Activated CD4-positive, alpha-beta T cell treated with anti-CD3 and anti-CD28 coated beads, Interleukin-2, amount 50 U/mL, for 4 hours (primary cell): ENCODE measurements around the gene POU6F2.
"Not testable (repeated sequence)": the region's sequence is repeated elsewhere in the genome, so short reads cannot be mapped to it uniquely, and the experiment has no call there.

Experiments
- DNase-seq, 2 experiments: peaks; one replicate each; pipeline ENCODE4 v3.0.0-alpha.2; 2020

POU6F2 gene

GRCh38 chr7:39194388-39194787 lies 216.7 kb downstream of the POU6F2 start:
- DNase-seq: not testable (repeated sequence)

DNA sequence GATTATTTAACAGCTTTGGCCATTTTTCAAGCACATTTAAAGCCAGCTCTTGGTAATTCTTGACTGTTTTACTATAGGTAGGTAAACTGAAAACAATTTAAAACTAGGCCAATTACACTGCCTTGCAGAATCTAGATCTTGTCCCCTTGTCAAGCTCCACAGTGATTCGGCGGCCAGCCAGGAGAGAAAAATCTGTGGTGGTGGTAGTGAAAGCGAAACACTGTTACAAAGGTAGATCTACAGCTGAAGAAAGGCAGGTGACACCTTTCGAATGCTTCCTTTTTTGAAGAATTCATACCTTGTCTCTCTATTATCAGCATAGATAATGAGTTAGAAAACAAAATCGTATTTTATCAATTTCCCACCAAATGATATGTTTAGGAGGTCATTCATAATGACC lies 218.3 kb downstream of the POU6F2 start:
- no peak for DNase-seq

DNA sequence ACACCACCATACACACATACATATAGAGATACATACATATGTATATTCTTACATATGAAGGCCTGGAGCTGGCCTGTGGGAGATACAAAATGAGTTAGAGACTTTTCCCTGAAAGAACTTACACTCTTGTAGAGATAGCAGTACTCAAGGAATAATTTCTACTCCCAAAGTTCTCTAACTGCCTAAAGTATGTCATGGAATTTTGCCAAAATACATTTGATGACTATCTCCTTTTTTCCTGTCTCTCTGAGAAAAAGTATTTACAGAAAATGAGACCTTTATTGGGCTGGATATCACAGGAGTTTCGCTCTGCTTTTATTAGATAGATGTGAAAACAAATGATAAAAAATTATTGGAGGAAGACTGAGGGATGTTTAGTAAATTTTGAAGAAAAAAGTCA lies 220.1 kb downstream of the POU6F2 start:
- no peak for DNase-seq

GRCh38 chr7:39198556-39198955 lies 220.8 kb downstream of the POU6F2 start:
- DNase-seq: no peak

- DNase-seq: no peak
These were observed 221.3 kb downstream of the POU6F2 start for GRCh38 chr7:39199006-39199405.

DNA sequence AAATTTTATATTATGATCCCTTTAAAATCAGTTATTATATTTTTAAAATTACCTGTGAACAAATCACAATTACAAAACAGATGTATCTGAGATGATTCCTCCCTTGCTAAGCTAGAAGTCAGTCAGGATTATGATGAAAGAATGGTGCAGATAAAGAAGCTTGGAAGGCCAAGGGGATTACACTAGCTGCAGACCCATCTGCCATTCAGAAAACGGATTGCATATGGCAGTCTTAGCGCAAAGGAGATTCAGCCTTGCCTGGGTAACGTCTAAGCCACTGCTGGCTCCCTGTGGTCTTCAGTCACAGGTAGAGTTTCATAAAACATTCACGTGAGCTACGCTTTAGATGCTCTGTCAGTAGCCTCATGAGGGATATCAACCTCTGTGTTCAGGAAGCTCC lies 222.2 kb downstream of the POU6F2 start:
- DNase-seq: no peak

DNA sequence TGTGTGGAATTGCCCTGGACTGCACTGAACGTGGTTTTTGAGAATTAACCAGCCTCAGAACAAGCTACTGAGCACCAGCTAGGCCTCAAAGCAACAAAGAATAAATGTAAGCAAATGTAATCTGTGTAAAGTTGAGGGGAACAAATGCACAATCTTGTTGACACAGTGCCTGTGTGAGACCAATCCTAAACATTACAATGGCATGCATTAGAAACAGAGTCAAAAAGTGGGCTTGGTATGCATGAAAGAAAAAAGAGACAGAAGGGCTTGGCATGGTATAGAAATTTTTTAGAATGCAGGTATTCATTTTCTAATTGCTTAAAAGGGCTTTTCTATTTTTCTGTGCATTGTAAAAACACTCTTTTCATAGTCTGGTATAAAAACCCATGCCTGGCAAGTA lies 224.3 kb downstream of the POU6F2 start:
- no peak for DNase-seq

DNA sequence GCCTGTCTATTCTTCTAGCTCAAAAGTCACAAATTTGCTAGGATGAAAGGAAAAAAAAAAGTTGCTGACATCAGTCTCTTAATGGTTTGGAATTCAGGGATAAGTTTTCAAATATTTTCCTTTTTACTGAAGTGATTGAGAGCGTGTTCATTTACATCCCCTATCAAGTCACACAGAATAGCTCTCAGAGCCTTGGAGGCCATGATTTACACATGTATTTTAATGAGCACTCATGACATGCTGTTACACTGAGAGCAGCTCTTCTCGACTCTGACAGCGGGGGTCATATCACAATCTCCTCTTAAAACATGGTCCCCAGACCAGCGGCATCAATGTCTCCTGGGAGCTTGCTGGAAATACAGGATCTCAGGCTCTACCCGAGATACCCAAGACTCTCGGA lies 232.7 kb downstream of the POU6F2 start:
- no peak for DNase-seq

DNA sequence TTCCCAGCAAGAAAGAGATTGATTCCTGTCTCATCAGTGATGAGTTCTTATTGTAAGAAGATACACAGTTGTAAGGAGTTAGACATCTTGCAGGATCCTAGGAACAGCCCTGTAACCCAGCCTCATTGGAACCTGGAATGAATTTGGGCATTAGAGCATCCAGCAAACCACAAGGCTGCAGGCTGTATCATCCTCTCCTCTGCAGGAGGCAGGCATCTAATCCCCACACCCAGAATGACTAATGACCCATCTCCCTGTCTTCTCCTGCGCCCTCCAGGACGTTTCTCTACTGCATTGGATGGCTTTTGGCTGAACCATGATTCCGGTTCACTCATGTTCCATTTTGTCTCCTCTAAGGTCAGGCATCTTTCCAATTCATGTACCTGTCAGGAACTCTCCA lies 233.9 kb downstream of the POU6F2 start:
- DNase-seq: no peak

GRCh38 chr7:39212876-39213275 lies 235.2 kb downstream of the POU6F2 start:
- DNase-seq: no peak

GRCh38 chr7:39217783-39218182 lies 240.1 kb downstream of the POU6F2 start:
- no peak for DNase-seq

GRCh38 chr7:39219869-39220268 lies 242.2 kb downstream of the POU6F2 start:
- no peak for DNase-seq

DNA sequence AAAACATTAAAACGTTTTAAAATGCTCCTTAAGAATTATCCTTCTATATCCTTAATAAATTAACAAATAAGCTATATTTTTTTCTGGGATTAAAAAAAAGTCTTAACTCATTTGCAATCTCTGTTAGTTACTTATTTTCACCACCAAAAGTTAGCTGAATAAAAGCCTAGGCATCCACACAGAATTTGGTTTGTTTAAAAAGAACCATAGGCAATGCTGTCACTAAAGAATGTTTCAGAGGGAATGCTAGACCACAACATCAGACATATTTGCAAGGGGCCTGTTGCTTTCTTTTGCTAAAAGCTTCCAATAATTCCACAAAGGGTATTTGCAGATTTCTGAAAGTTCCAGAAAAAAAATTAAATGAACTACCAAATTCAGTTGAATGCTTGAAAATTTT lies 244.2 kb downstream of the POU6F2 start:
- no peak for DNase-seq

DNA sequence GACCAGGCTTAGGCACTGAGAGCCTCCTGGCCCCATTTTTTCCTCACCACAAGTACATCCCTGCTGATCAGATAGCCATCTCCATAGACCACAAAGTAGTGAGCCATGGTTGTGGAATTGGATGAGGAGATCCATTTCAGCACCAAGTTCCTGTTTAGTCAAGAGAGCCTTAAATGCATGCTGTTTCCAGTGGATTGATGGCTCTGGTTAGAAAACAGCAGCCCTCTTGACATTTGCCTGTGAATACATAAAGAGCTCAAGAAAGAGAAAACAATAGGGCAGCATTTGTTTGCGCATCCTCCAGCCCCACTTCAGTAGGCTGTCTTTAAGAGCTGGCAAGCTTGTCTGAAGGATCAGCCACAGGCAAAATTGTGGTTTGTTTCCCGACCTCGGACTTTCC lies 251.2 kb downstream of the POU6F2 start:
- DNase-seq: no peak

- DNase-seq: no peak
These were observed 256.3 kb downstream of the POU6F2 start for GRCh38 chr7:39233851-39234529.

- no peak for DNase-seq
These were observed 260.6 kb downstream of the POU6F2 start for GRCh38 chr7:39238234-39238869.

DNA sequence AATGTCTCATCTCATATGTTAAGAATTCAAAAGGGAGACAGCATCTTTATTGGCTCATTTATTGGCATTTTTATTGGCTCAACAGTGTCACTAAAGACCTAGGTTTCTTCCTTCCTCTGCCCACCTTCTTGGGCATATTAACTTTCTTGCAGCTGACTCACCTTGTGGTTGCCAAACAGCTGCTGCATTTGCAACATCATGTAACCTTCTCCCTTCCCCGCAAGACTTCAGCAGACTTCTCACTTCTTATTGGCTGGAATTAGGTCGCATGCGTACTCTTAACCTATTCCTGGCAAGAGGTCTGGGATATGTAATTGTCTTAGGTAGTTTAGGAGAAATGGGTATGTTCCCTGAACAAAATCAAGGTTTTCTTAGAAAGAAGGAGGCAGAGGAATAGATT lies 263.2 kb downstream of the POU6F2 start:
- DNase-seq: no peak

- DNase-seq: no peak
These were observed 269.9 kb downstream of the POU6F2 start for GRCh38 chr7:39247576-39247975.

DNA sequence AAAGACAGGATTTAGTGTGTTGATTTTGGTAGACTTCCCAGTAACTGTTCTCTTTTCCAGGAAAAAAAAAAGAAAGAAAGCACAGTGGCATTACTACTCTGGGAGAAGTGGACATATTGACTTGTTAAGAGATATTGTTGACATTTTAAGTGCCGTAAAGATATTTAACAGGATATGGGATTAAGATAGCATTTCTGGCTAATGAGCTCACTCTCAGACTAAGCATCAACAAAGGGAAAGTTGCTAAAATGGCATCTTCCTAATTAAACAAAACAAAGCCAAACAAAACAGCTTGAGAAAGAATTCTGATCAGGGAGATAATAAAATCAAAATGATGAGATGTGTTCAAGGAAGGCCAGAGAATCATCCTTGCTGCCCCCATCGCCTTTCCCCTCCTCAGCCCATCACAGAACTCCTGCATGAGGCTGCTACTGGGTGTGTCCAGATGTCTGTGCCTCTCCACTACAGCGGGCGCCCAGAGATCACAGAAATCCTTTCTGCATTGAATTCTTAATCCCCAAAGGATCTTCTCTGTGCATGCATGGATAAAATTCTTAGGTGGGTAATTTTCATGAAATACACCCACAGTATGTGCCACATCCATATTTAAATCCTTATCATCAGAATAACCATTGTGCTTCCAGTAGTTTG lies 270.5 kb downstream of the POU6F2 start:
- DNase-seq: no peak

DNA sequence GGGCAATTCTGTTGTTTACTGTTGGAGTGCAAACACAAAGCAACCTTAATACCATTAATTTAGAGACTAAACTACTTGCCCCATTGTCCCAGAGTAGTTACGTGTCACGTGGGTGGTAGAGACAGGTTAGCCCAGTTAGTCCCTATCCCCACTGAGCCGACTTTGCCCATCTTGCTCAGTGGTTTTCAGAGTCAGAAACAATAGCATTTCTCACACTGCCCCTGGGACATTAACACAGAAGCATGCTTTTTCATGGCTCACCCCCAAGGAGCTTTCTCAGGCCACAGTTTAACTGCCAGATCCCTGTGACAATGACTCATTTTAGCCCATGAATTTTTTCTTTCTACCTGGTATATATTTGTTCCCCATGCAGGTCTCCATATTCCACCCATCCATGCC lies 271.0 kb downstream of the POU6F2 start:
- no peak for DNase-seq

GRCh38 chr7:39249635-39250152 lies 272.0 kb downstream of the POU6F2 start:
- DNase-seq: no peak

- DNase-seq: no peak
These were observed 275.2 kb downstream of the POU6F2 start for GRCh38 chr7:39252916-39253315.

GRCh38 chr7:39259391-39260003 lies 281.8 kb downstream of the POU6F2 start:
- no peak for DNase-seq
